ENCODE results near the gene EVPL.

EVPL gene

GRCh38 chr17:76014925-76015261, 12.2 kb downstream of the EVPL start:
- peak; percentile 80 for DNase-seq

GRCh38 chr17:76014100-76014924, 12.8 kb downstream of the EVPL start:
- peak; percentile 81 for DNase-seq

- no peak for DNase-seq
Measured at GRCh38 chr17:76013377-76013932, 13.7 kb downstream of the EVPL start.

GRCh38 chr17:76011951-76012350, 15.2 kb downstream of the EVPL start:
- DNase-seq, result no peak

- no peak for DNase-seq
Measured at GRCh38 chr17:76009969-76010661, 17.0 kb downstream of the EVPL start.

GRCh38 chr17:76009447-76009846, 17.7 kb downstream of the EVPL start:
- DNase-seq, result no peak

- no peak for DNase-seq
Measured at GRCh38 chr17:76008630-76009425, 18.3 kb downstream of the EVPL start.

GRCh38 chr17:76008208-76008607, 18.9 kb downstream of the EVPL start:
- DNase-seq, result no peak

GRCh38 chr17:76007850-76008165, 19.3 kb downstream of the EVPL start:
- DNase-seq, result no peak

GRCh38 chr17:76007131-76007849, 19.8 kb downstream of the EVPL start:
- no peak for DNase-seq

GRCh38 chr17:76005263-76006149, 21.6 kb downstream of the EVPL start:
- DNase-seq, result peak; percentile 36

GRCh38 chr17:76004750-76005262, 22.3 kb downstream of the EVPL start:
- no peak for DNase-seq

- DNase-seq, result no peak
Measured at GRCh38 chr17:76003915-76004314, 23.2 kb downstream of the EVPL start.

GRCh38 chr17:76002100-76002499, 25.0 kb downstream of the EVPL start:
- DNase-seq, result no peak

GRCh38 chr17:76000755-76001521, 26.2 kb downstream of the EVPL start, which contains the start of gene CDK3:
Gene CDK3 (plus strand): TSS chr17:76000855. CDS start chr17:76001426, 571 bp downstream.
- DNase-seq, result no peak

GRCh38 chr17:76000016-76000754, 26.9 kb downstream of the EVPL start:
- no peak for DNase-seq

GRCh38 chr17:75998327-75998795, 28.7 kb downstream of the EVPL start:
- DNase-seq, result no peak

GRCh38 chr17:75996665-75997590, 30.2 kb downstream of the EVPL start:
- no peak for DNase-seq

Data from NCI-H2029 (cell line).